GM19099 (cell line): ENCODE measurements around the gene RNF41.

ENCODE experiments used
- POLR2A ChIP-seq: IDR thresholded peaks from 3 replicates; pipeline ENCODE4 v1.6.1; 2011; ENCODE audit warnings: low read depth; ENCODE audit not compliant: insufficient read length; ENCODE audit errors: extremely low read depth

Gene RNF41

DNA sequence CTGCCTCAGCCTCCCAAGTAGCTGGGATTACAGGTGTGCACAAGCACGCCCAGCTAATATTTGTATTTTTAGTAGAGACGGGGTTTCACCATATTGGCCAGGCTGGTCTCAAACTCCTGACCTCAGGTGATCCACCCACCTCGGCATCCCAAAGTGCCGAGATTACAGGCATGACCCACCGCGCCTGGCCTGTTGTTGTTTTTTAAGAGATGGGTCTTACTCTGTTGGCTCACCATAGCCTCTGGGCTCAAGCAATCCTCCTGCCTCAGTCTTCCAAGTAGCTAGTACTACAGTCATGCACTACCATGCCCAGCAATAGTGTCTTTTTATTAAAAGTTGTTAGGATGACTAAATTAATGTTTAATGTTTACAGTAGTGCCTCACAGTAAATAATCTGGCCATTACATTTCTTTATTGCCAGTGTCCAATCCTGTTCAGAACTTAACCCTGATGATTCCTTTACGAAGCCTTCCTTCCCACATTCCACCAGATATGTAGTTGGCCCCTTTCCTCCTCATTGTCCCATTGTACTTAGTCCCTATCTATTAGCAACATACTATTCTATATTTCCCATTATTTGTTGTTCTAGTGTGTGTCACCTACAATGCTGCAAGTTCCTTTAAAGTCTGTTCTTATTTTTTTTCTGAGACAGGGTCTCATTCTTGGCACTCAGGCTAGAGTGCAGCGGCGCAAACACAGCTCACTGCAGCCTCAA lies 23.6 kb downstream of the RNF41 start:
- no peak for TF ChIP-seq POLR2A

DNA sequence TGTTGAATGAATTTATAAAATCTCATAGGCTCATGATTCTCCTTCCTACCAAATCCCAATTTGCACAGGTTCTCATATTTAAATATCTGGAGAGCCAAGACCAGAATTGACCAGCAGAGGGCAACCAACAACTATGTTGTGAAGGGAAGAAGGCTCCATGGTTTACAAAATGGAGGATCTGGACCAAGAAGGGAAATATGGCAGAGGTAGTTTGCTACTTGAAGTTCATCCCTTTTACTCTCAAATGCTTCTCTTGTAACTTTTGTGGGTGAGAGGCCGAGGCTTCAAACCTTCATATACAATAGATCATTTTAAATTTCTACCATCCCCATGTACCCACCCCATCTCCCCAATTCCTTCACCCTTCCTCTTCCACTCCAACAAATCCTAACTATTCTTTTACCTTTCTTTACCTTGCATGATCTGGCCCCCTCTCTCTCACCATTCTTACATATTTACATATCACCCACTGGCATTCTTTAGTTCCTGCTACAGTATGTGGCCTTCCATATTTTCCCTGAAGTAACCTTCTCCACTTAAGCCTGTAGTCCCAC lies 28.6 kb downstream of the RNF41 start:
- TF ChIP-seq POLR2A: peak; percentile 26

DNA sequence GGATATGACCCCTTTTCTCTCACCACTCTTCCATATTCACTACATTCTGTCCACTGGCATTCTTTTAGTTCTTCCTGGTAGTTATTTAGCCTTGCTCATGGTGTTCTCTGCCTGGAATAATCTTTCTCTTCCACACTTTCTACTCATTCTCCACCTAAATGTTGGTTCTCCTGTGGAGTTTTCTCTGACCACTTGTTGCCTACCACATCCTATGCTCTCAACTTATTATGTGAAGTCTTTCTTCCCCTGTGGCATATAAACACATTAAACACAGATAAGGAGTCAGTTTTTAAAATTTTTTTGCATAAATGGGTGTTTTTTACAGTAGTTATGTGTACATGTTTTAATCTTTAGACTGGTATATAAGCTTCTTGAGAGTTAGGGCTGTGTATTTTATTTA lies 29.1 kb downstream of the RNF41 start:
- no peak for TF ChIP-seq POLR2A

DNA sequence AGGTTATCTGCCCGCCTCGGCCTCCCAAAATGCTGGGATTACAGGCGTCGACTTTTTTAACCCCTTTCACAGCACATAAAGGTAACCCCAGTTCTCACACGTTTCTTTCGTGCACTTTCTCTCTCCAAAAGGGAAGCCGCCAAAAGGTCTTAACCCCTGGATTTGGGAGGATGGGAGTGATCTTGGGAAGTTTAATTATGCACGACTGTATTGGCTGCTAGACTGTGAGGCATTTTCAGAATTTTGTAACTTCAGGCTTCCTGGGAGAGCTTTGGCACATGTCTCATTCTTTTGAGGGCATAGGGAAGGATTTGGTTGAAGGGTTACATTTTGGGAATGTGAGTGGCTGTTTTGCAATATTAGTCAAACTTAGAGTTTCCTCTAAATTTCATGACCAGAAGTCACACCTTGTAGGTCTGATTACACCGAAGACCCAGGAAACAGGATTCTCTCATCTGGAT lies 31.0 kb downstream of the RNF41 start:
- TF ChIP-seq POLR2A: no peak

DNA sequence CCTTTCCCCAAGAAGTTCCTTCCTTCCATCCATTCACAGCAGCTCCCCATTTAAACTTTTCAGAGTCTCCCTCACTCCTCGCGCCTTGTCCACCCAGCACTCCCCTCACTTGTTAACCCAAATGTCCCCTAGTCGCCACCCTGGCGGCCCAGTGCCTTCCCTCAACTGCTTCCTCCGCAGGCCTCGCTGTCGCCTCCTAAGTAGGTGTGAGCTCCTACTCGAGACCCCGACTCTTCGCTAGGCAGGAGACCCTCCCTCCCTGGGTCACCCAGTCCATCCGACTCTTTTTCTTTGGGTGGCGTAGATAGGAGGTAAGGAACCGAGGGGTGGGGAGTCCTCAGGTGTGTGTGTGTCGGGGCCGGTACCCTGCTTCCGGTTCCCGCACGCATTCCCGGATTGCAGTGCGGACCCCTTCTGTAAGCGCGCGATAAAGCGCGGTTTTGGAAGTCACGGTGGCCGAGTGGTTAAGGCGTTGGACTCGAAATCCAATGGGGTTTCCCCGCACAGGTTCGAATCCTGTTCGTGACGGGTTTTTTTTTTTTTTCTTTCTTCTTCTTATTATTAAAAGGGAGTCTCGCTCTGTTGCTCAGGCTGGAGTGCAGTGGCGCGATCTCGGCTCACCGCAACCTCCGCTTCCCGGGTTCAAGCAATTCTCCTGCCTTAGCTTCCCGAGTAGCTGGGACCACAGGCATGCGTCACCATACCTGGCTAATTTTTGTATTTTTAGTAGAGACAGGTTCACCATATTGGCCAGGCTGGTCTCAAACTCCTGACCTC lies 31.6 kb downstream of the RNF41 start:
- TF ChIP-seq POLR2A: peak; percentile 19

DNA sequence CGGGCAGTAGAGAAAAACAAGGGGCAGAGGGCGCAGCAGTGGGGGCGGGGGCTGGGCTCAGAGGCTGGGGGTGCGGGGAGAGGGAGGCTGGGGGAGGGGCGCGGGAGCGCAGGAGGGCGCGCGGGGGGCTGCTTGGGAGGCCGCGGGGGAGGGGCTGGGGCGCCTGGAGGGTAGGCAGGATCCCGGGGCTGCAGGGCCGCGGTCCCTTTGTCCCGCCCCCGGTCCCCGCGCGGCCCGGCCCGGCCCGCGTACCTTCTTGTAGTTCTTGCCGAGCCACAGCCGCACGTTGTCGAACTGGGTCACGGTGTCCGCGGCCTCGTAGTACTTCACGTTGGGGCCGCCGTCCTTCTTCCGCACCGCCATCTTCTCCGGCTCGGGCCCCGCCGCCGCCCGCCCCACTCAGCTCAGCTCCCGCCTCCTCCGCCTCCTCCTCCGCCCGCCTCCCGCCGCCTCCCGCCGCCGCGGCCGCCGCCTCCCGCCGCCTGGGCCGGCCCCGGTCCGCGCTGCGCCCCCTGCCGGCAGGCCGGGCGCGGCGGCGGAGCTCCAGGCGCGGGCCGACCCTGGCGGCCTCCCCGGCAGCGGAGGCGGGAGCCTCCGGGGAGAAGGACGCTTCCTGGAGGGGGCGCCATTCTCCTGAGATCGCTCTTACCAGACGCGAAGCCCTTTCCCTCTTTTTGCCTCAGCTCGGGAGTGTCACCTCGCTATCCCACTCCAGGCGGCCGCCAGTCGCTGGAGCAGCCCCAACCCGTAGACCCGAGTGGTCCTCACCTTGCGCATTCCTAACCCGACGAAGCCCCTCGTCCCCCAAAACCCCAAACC lies 32.4 kb downstream of the RNF41 start, which contains the start of gene SMARCC2:
TSS of gene SMARCC2 (minus strand) at position 385 of the 819 bp plus-strand sequence. CDS start at position 363, 22 bp downstream.
- TF ChIP-seq POLR2A: peak; percentile 60

DNA sequence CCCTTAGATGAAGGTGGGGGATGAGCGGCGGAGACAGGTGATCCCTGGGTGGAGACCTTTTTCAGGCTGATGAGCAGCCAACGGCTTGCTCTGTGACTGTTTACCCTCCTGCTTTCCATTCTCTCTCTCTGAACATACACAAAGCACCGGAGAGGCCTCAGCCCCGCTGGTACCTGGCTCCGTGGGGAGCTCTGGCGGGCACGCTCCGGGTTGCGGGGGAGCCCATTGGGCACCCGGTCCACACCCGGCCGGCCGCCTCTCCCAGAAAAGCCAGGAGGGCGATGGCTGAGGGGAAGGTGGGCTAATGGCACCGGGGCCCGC lies 33.0 kb downstream of the RNF41 start:
- TF ChIP-seq POLR2A: no peak

DNA sequence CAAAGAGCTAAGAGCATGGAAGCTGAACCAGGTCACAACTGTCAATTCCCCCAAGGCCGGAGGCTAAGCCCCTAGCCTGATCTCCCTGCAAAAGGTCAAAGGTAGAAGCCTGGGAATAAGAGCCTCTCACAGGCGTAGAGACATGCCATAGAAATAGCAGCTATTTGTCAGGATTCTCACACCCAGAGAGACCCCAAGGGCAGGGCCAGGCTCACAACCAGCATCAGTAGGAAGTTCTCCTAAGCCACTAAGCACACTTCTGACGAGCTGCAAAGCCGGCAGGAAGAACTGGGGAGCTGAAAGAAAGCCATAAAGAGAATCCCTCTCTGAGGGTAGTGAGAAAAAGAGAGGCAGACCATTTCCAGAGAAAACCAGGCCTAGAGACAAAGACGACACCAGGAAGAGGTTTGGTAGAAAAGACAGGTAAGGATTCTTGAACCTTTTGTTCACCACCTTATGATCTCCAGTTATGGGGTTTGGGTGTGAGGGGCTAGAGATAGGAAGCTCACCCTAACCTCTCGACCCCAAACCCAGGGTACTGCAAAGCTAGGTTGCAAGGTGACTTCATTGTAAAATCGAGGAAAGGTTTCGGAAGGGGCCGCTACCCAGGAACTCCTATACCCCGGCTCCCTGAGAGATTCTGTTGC lies 33.5 kb downstream of the RNF41 start:
- no peak for TF ChIP-seq POLR2A

DNA sequence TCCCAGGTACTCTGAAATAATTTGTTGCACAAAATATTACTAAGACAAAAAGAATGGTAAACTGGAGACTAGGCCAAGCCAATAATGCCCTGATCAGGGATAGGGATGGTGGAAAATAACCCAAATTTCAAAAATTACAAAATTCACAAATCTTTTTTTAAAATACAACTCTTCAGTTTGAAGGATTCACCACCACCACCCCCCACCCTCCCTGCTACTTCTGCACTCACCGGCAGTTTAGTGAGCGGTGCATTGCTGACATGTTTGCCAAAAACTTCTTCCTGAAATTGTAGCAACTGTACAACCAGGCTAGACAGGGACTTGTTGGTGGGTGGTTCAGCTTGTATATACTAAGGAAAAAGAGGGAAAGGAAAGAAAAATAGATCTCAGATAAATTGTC lies 34.8 kb downstream of the RNF41 start:
- TF ChIP-seq POLR2A: no peak

DNA sequence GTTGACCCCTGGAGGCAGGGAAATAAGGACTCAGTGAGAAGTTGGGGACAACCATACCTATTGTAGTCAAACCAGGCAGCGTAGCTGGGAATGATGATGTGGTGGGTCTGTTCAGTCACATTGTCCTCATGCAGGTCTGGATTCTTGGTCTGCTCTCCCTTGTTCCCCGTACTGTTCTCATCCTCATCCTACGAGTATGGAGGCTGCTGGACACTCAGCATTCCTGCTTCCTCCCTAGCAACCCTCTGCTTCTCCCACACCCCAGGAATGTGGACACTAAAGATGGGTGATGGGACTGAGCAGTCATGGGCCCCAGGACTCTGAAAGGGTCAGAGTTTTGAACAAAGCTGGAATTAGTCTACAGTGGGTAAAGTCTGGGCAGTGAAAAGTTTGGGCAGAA lies 43.4 kb downstream of the RNF41 start:
- TF ChIP-seq POLR2A: no peak

DNA sequence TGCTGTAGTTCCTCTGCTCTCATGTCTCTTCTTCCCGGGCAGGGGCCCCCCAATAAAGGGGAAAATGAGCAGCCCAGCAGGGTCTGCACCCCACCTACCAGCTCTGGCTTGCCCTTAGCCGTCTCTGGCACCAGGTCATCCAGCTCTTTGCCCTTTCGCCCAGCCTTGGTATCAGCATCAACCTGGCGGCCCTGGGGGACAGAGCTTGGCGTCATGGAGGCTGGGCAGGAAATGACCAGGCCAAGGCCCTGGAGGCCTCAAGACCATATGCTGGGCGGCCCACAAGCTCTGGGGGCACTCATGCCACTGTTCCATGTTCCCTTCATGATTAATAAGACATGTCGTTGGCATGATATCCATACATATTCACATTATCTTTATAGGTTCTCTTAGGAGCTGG lies 48.9 kb downstream of the RNF41 start:
- TF ChIP-seq POLR2A: no peak

DNA sequence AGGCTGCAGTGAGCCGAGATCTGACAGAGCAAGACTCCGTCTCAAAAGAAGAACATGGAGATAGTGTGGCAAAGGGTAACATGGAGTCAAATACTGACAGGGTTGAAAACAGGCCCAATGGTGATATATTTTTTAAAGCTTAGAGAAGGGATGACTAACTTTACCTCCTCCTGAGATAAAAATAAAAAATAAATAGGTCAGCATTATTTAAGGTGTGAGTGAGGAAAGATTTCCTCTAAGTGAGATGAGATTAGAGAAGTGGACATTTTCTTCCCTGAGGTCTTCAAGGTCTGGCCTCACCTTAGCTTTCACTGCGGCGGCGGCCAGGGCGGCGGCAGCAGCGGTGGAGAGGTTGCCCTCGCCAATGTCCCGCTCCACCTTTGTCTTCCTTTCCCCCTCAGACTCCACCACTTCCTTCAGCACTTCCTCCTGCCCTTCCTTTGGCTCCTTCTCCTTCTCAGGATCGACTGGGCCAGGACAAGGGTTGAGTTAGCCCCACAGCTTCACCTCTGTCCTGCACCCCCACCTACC lies 52.4 kb downstream of the RNF41 start:
- TF ChIP-seq POLR2A: no peak

DNA sequence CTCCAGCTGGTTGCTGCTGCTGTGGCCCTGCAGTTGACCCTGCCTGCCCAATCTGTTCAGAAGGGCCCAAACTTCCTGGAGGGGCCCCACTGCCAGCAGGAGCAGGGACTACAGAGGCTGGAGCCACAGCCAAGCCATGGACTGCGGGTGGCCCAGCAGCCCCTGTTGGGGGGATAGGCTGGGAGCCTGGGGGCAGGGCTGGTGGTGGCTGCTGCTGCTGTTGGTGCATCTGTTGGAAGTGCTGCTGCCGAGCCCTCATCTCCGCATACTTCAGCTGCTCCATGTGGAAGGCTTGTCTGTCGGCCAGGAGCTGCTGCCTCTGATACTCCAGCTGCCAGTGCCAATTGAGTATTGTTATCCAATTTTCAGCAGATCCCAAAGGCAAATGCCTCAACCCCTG lies 56.4 kb downstream of the RNF41 start:
- TF ChIP-seq POLR2A: no peak

DNA sequence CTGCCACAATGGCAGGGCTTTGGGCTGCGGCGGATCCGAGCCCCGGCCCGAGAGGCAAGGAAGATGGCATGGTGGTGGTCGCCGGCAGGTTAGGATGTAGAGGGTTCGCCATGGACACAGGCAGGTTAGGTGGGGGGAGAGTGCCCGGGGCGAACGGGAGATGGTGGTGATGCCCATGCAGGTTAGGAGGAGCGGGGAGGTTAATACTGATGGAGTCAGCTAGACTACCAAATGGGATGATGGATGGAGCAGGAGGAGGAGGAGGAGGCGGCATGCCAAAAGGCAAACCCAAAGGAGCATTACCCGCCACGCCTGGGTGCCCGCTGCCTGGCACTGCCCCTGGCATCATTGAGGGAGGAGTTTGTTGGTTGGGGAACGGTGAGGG lies 57.4 kb downstream of the RNF41 start:
- no peak for TF ChIP-seq POLR2A

DNA sequence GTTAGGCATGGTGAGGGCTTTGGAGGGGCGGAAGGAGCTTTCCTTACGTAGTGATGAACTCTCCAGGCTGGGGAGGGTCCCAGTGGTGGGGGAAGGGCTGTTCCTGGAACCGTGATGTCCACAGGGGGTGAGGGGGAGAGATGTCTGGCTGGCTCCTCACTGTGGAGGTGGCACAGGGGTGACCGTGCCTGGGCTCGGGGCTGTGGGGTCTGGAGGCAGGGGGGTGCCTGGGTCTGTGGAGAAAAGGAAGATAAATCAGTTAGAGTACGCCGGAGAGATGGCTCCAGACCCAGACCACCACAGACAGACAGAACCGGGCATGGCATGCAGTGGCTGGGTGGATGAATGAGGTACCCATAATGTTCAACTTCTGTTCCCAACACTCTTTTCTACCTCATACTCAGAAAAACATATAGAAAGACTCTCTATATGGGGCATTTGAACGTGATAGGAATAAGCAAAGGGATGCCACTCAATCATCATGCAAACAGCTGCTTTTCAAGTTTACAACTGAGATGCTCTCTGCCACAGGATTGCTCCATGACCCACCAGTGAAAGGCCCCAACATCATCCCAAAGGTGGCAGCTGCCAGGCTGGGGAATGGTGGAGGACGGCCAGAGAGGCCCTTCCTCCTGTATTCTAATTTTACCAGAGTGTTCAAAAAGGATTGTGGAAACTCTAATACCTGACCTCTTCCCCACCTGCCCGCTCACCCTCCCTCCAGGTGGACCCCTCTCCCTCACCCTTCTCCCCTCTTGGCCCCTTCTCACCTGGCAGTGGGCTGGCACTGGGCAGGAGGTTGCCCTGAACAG lies 58.0 kb downstream of the RNF41 start:
- peak; percentile 31 for TF ChIP-seq POLR2A
